ENCODE data around the gene ARHGEF10L.

The ARHGEF10L gene

GRCh38 chr1:17558541-17558940, 19.0 kb downstream of the ARHGEF10L start:
- Histone ChIP-seq H3K27me3 (ENCODE audit: insufficient read depth, poor library complexity, severe bottlenecking) (no peaks in the 10 kb centered on the region), H3K27ac (replicated peaks) (no peak overlapping the region), H3K4me3 (replicated peaks; ENCODE audit: insufficient read depth, low read length) (no peak overlapping the region)
- TF ChIP-seq POLR2AphosphoS5 (IDR thresholded peaks at IDR 0.05; ENCODE audit: low read depth) = no peak
- no peak for TF ChIP-seq CTCF (IDR thresholded peaks at IDR 0.05; ENCODE audit: insufficient read depth, low read length)
- TF ChIP-seq SPI1 (IDR thresholded peaks at IDR 0.05; ENCODE audit: borderline replicate concordance, low read depth) = no peak
- no peak for TF ChIP-seq REST (IDR thresholded peaks at IDR 0.05; ENCODE audit: insufficient replicate concordance, low read depth)
- TF ChIP-seq GABPA (IDR thresholded peaks at IDR 0.05; ENCODE audit: low read depth) = no peak
- DNase-seq (ENCODE audit: low read depth in 1 of 2, low spot score in 1 of 2) = no peak

- no peak for DNase-seq (ENCODE audit: low read depth in 1 of 2, low spot score in 1 of 2)
- H3K27ac ChIP-seq (replicated peaks) = no peak overlapping the region
- TF ChIP-seq POLR2AphosphoS5 (IDR thresholded peaks at IDR 0.05; ENCODE audit: low read depth) (no peak), GABPA (IDR thresholded peaks at IDR 0.05; ENCODE audit: low read depth) (no peak), SPI1 (IDR thresholded peaks at IDR 0.05; ENCODE audit: borderline replicate concordance, low read depth) (no peak), REST (IDR thresholded peaks at IDR 0.05; ENCODE audit: insufficient replicate concordance, low read depth) (no peak), CTCF (IDR thresholded peaks at IDR 0.05; ENCODE audit: insufficient read depth, low read length) (no peak)
- no peaks in the 10 kb centered on the region for H3K27me3 ChIP-seq (ENCODE audit: insufficient read depth, poor library complexity, severe bottlenecking)
- H3K4me3 ChIP-seq (replicated peaks; ENCODE audit: insufficient read depth, low read length) = no peak overlapping the region
Observed at GRCh38 chr1:17558954-17559614, 19.6 kb downstream of the ARHGEF10L start.

- no peak for DNase-seq (ENCODE audit: low read depth in 1 of 2, low spot score in 1 of 2)
- no peak overlapping the region for H3K4me3 ChIP-seq (replicated peaks; ENCODE audit: insufficient read depth, low read length)
- no peak for TF ChIP-seq SPI1 (IDR thresholded peaks at IDR 0.05; ENCODE audit: borderline replicate concordance, low read depth)
- no peak for TF ChIP-seq POLR2AphosphoS5 (IDR thresholded peaks at IDR 0.05; ENCODE audit: low read depth)
- TF ChIP-seq GABPA (IDR thresholded peaks at IDR 0.05; ENCODE audit: low read depth) = no peak
- no peak for TF ChIP-seq REST (IDR thresholded peaks at IDR 0.05; ENCODE audit: insufficient replicate concordance, low read depth)
- H3K27me3 ChIP-seq (ENCODE audit: insufficient read depth, poor library complexity, severe bottlenecking) = no peaks in the 10 kb centered on the region
- H3K27ac ChIP-seq (replicated peaks) = no peak overlapping the region
Observed at GRCh38 chr1:17559615-17560419, 20.3 kb downstream of the ARHGEF10L start.
